B cell (primary cell): ENCODE results near the gene RPL29. TPM values are rescaled to one million over a fixed set of nuclear protein-coding genes. Genes with fewer than 3 reads are reported as not detected.

Source experiments
- ATAC-seq: fragments of 200-7000 bp; cut with Tn5 transposase; one replicate; pipeline ENCODE4 v1.10.0; 2021; ENCODE audit warnings: low read depth, mild to moderate bottlenecking, moderate number of reproducible peaks, moderate library complexity
- CTCF ChIA-PET: fragments of 350-600 bp; sonication (Branson Sonifier 250); formaldehyde crosslinking; loops from one replicate; lab custom pipeline; 2021; ENCODE audit warnings: antibody characterized with exemption, inconsistent platforms; lab: Charles Lee
- POLR2A ChIA-PET: fragments of 350-600 bp; sonication (Branson Sonifier 250); formaldehyde crosslinking; loops from one replicate; lab custom pipeline; 2021; ENCODE audit warnings: antibody characterized with exemption; lab: Charles Lee
- DNase-seq: peaks from one replicate; pipeline ENCODE4 v3.0.0; 2013
- H2AFZ ChIP-seq: 2 replicates; pipeline ENCODE4 v1.6.1; 2012; ENCODE audit warnings: mild to moderate bottlenecking, low read depth, low read length; ENCODE audit not compliant: insufficient read depth, poor library complexity, severe bottlenecking
- H3K27ac ChIP-seq, 2 donors: 1 replicate in 1 of 2; 2 replicates in 1 of 2; pipeline ENCODE4 v1.5.1; 2012 to 2013; ENCODE audit warnings: low read length in 2 of 2, mild to moderate bottlenecking in 2 of 2, moderate library complexity in 1 of 2
- H3K27me3 ChIP-seq, 4 experiments: fragments of 200-600 bp in 1 of 4; sonication (generic) in 1 of 4; replicated peaks in 1 of 4; 1 replicate in 2 of 4; 2 replicates in 2 of 4; pipeline versions ENCODE4 v1.6.1 to v1.7.0; 2013 to 2016; ENCODE audit warnings: low read length in 3 of 4, mild to moderate bottlenecking in 2 of 4, mixed read lengths in 1 of 4, moderate library complexity in 1 of 4; ENCODE audit not compliant: insufficient read depth in 4 of 4, control insufficient read depth in 3 of 4; ENCODE audit errors: control extremely low read depth in 1 of 4
- H3K36me3 ChIP-seq, 2 experiments: replicated peaks in 1 of 2; 1 replicate in 1 of 2; 2 replicates in 1 of 2; pipeline versions ENCODE4 v1.6.1 to v1.7.1; 2013; ENCODE audit warnings: low read length in 1 of 2; ENCODE audit not compliant: insufficient read depth in 2 of 2, control insufficient read depth in 1 of 2; ENCODE audit errors: control extremely low read depth in 1 of 2, extremely low read depth in 1 of 2
- H3K4me1 ChIP-seq, 2 donors: fragments of 200-600 bp in 1 of 2; sonication (generic) in 1 of 2; 1 replicate in 1 of 2; 2 replicates in 1 of 2; pipeline versions ENCODE4 v1.5.1 to v1.6.1; 2013 to 2017; ENCODE audit warnings: low read length in 2 of 2; ENCODE audit not compliant: control insufficient read depth in 2 of 2, insufficient read depth in 2 of 2
- H3K4me2 ChIP-seq: replicated peaks from 2 replicates; pipeline ENCODE3; 2012; ENCODE audit warnings: mild to moderate bottlenecking, low read depth, low read length; ENCODE audit not compliant: poor library complexity, severe bottlenecking
- H3K4me3 ChIP-seq, 5 experiments: fragments of 200-600 bp in 1 of 5; sonication (generic) in 1 of 5; 1 replicate in 3 of 5; 2 replicates in 2 of 5; pipeline versions ENCODE4 v1.5.1 to v1.7.0; 2011 to 2016; ENCODE audit warnings: low read length in 4 of 5, mild to moderate bottlenecking in 4 of 5, low read depth in 2 of 5, control low read depth in 1 of 5, moderate library complexity in 1 of 5; ENCODE audit not compliant: insufficient read depth in 1 of 5; ENCODE audit errors: control extremely low read depth in 1 of 5, extremely low read depth in 1 of 5
- H3K79me2 ChIP-seq: fragments of 200-600 bp; sonication (generic); one replicate; pipeline ENCODE4 v1.6.0; 2016; ENCODE audit warnings: low read length; ENCODE audit not compliant: control insufficient read depth, insufficient read depth
- H3K9ac ChIP-seq: fragments of 200-600 bp; sonication (generic); 2 replicates; pipeline ENCODE4 v1.6.1; 2017; ENCODE audit warnings: mild to moderate bottlenecking, low read length, moderate library complexity
- H3K9me3 ChIP-seq, 3 donors: one replicate each; pipeline versions ENCODE4 v1.6.1 to v1.7.1; 2013; ENCODE audit warnings: low read length in 2 of 3; ENCODE audit not compliant: control insufficient read depth in 2 of 3, insufficient read depth in 1 of 3; ENCODE audit errors: control extremely low read depth in 1 of 3
- H4K20me1 ChIP-seq: 2 replicates; pipeline ENCODE4 v1.6.0; 2012; ENCODE audit warnings: mild to moderate bottlenecking, low read length; ENCODE audit not compliant: insufficient read depth, control insufficient read depth, poor library complexity, severe bottlenecking
- H3K27ac Mint-ChIP-seq: one replicate; pipeline ENCODE4 v1.8.0; 2021; ENCODE audit warnings: mixed read lengths
- H3K27me3 Mint-ChIP-seq: one replicate; pipeline ENCODE4 v1.8.0; 2021; ENCODE audit warnings: mixed read lengths
- H3K4me1 Mint-ChIP-seq: one replicate; pipeline ENCODE4 v1.8.0; 2021; ENCODE audit warnings: mixed read lengths
- H3K4me3 Mint-ChIP-seq: one replicate; pipeline ENCODE4 v1.8.0; 2021; ENCODE audit warnings: mixed read lengths
- H3K9me3 Mint-ChIP-seq: one replicate; pipeline ENCODE4 v1.8.0; 2022; ENCODE audit warnings: mixed read lengths; ENCODE audit not compliant: insufficient read depth
- CTCF ChIP-seq: fragments of 200-600 bp; IDR thresholded peaks from one replicate; pipeline ENCODE4 v1.8.0; 2022; ENCODE audit warnings: antibody characterized with exemption, mild to moderate bottlenecking
- EZH2 ChIP-seq: IDR thresholded peaks from 2 replicates; pipeline ENCODE4 v1.6.1; 2012; ENCODE audit warnings: borderline replicate concordance, low read depth, mild to moderate bottlenecking, moderate library complexity, low read length; ENCODE audit not compliant: insufficient read depth, poor library complexity, severe bottlenecking
- WGBS: methylation state at CpG from one replicate; pipeline ENCODE4 v1.1.5; 2013; ENCODE audit warnings: missing lambda C conversion rate; ENCODE audit not compliant: insufficient coverage; 5-methylcytosine and 5-hydroxymethylcytosine counted together
- intact Hi-C: fragments of 100-400 bp; cut with micrococcal nuclease; formaldehyde crosslinking; loops from one replicate; pipeline ENCODE4 v1.10.0; 2022
- polyA plus RNA-seq: library from polyadenylated mRNA; depleted of rRNA; stranded (reverse); fragments of >200 nt; gene quantifications from 2 replicates; pipeline ENCODE4 v1.2.3, GENCODE V29; 2012
- total RNA-seq, 2 donors: library from RNA; stranded (reverse); fragments of 120-200 nt in 1 of 2; gene quantifications; 1 replicate in 1 of 2; 2 replicates in 1 of 2; pipeline versions ENCODE4 v1.2.3 to v1.2.4, GENCODE V29; 2013 to 2022

Gene RPL29
- total and polyA plus RNA-seq, 2 donors (not counting 1 experiment from before 2014, with no cell fraction given), result 1,552 to 3,787 TPM

GRCh38 chr3:52019352-52020080 lies 23.8 kb upstream of the RPL29 start:
- ATAC-seq, result no peak
- DNase-seq, result no peak
- H3K9me3 Mint-ChIP-seq, result no peaks in the 10 kb centered on the region
- H3K4me3 ChIP-seq, result no peak overlapping the region
- TF ChIP-seq EZH2, result no peak
- TF ChIP-seq CTCF, result no peak
- no peak overlapping the region for H3K27ac ChIP-seq
- no peaks in the 10 kb centered on the region for H3K9me3 ChIP-seq
- no peak overlapping the region for H3K4me2 ChIP-seq
- ChIA-PET POLR2A (no interaction called here), CTCF (no interaction called here)
- H2AFZ ChIP-seq, result no peak overlapping the region
- H3K36me3 ChIP-seq, result no peaks in the 10 kb centered on the region
- no peaks in the 10 kb centered on the region for H3K79me2 ChIP-seq
- H3K4me3 Mint-ChIP-seq, result no peak overlapping the region
- peaks cover 19% of the 10 kb centered on the region for H3K4me1 Mint-ChIP-seq
- H3K27me3 Mint-ChIP-seq, result peaks cover 3% of the 10 kb centered on the region
- no peaks in the 10 kb centered on the region for H3K27me3 ChIP-seq
- intact Hi-C loops, result no loop called here
- 71% methylated on average over 8 of the region's 17 CpGs for WGBS
- H3K9ac ChIP-seq, result no peak overlapping the region
- no peak overlapping the region for H3K27ac Mint-ChIP-seq
- H3K4me1 ChIP-seq, result peaks cover 10 to 14% of the 10 kb centered on the region in 2 donors
- H4K20me1 ChIP-seq, result no peaks in the 10 kb centered on the region

GRCh38 chr3:52018319-52019000 lies 22.8 kb upstream of the RPL29 start:
- Histone ChIP-seq H3K9me3 (no peaks in the 10 kb centered on the region), H3K4me1 (peaks cover under 1 to 4% of the 10 kb centered on the region in 2 donors)
- 93% methylated on average over 21 of the region's 21 CpGs for WGBS

More at GRCh38 chr3:52018319-52019000, 22.8 kb upstream of the RPL29 start:
- no peak overlapping the region for H3K4me3 ChIP-seq
- no peaks in the 10 kb centered on the region for H3K36me3 ChIP-seq
- ATAC-seq (no peak), DNase-seq (no peak)
- no peaks in the 10 kb centered on the region for H3K9me3 Mint-ChIP-seq
- intact Hi-C loops, result no loop called here
- no peak overlapping the region for H3K4me2 ChIP-seq
- TF ChIP-seq CTCF (no peak), EZH2 (no peak)
- no peak overlapping the region for H3K27ac ChIP-seq
- H3K79me2 ChIP-seq, result no peaks in the 10 kb centered on the region
- no peak overlapping the region for H3K27ac Mint-ChIP-seq
- POLR2A ChIA-PET, result no interaction called here
- CTCF ChIA-PET, result interaction anchor here (0.7 kb wide), 1 partner anchor 357 kb away, joined by 3 read pairs; no protein-coding TSS in a partner anchor
- no peak overlapping the region for H2AFZ ChIP-seq
- H3K27me3 Mint-ChIP-seq, result peaks cover 3% of the 10 kb centered on the region
- no peak overlapping the region for H3K9ac ChIP-seq
- H3K4me1 Mint-ChIP-seq, result peaks cover 8% of the 10 kb centered on the region
- H3K4me3 Mint-ChIP-seq, result no peak overlapping the region
- no peaks in the 10 kb centered on the region for H4K20me1 ChIP-seq
- peaks cover 0 to 3% (median 0%) of the 10 kb centered on the region in 4 experiments for H3K27me3 ChIP-seq
